ENCODE measurements around the gene IMPA2. TPM values are rescaled to one million over a fixed set of nuclear protein-coding genes. Genes with fewer than 3 reads are reported as not detected.

Gene IMPA2
- total RNA-seq, 4 donors from 2014 or later, result 39.5 to 62.7 (median 43.3) TPM

DNA sequence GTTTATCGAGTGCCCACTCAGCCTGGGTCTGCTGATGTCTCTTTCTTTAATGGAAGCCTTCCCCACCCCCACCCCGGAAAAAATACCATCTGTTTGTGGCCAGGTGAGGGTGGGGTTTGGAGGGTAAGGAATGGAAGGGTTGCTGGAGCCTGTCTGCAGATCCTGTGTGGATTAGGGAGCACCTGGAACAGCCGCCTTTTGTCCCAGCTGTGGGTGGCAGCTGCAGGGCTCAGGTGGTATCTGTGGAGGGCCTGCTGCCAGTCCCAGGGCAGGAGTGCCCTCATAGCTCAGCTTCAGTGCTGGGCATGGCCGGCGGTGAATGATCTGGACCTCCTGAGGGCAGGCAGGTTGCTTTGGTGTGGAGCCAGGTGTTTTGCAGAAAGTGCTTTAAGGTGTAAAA is 45.3 kb downstream of the IMPA2 start:
- no peak for TF ChIP-seq CTCF (IDR thresholded peaks at IDR 0.05; ENCODE audit: low read depth)

DNA sequence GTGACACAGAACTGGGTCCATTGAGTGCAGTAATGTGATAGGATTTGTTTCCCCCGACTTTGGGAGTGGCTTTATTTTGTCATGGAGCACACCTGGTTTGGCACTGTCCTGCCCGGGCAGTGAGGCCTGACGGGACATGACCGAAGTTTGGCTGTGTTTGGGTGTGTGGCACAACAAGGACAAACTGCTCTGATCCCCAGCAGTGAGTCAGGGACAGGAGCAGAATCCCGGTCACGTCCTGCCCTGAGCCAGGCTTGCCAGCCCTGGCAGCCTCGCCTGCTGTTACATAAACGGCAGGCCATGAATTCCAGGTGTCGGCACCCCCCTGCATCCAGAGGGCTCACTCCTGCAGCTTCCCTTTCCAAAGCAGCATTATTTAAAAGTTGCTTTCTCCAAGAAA is 45.7 kb downstream of the IMPA2 start:
- TF ChIP-seq CTCF (IDR thresholded peaks at IDR 0.05; ENCODE audit: low read depth), result no peak

DNA sequence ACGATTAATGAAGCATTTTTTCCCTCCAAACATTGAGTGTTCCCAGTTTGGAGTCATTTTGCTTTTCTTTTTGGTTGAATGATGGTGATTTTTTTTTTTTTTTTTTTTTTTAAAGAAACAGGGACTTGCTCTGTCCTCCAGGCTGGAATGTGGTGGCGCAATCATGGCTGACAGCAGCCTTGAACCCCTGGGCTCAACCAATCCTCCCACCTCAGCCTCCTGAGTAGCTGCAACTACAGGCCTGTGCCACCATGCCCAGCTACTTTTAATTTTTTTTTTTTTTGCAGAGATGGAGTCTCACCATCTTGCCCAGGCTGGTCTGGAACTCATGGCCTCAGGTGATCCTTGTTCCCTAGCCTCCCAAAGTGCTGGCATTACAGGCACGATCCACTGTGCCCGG is 46.2 kb downstream of the IMPA2 start:
- TF ChIP-seq CTCF (IDR thresholded peaks at IDR 0.05; ENCODE audit: low read depth), result no peak

- TF ChIP-seq CTCF (IDR thresholded peaks at IDR 0.05; ENCODE audit: low read depth), result no peak
These were observed 46.8 kb downstream of the IMPA2 start for GRCh38 chr18:12028040-12028628.

GRCh38 chr18:12028674-12029073 is 47.4 kb downstream of the IMPA2 start:
- no peak for TF ChIP-seq CTCF (IDR thresholded peaks at IDR 0.05; ENCODE audit: low read depth)

- TF ChIP-seq CTCF (IDR thresholded peaks at IDR 0.05; ENCODE audit: low read depth), result no peak
These were observed 48.7 kb downstream of the IMPA2 start for GRCh38 chr18:12029786-12030584.

- no peak for TF ChIP-seq CTCF (IDR thresholded peaks at IDR 0.05; ENCODE audit: low read depth)
These were observed 49.4 kb downstream of the IMPA2 start for GRCh38 chr18:12030670-12031069.
